HepG2 (cell line): ENCODE results near the gene TPRKB. TPM values are rescaled to one million over a fixed set of nuclear protein-coding genes. Genes with fewer than 3 reads are reported as not detected.

ENCODE experiments used
- ARNT ChIP-seq: fragments of 450-650 bp; IDR thresholded peaks from 2 replicates; pipeline ENCODE4 v1.6.1; 2017
- ELF1 ChIP-seq: sonication (generic); formaldehyde crosslinking; IDR thresholded peaks from 2 replicates; pipeline ENCODE4 v1.4.0; 2020; ENCODE audit warnings: missing genetic modification reagents
- FOXA1 ChIP-seq, 2 experiments: fragments of 450-650 bp in 1 of 2; sonication (generic) in 1 of 2; formaldehyde crosslinking in 1 of 2; IDR thresholded peaks; 2 replicates each; pipeline versions ENCODE4 v1.4.0 to v1.6.1; 2016 to 2020; ENCODE audit warnings: missing genetic modification reagents in 1 of 2
- KDM6A ChIP-seq: IDR thresholded peaks from 2 replicates; pipeline ENCODE4 v1.6.1; 2016; ENCODE audit warnings: low read depth
- PCBP1 ChIP-seq: fragments of 200-400 bp; formaldehyde crosslinking; IDR thresholded peaks from 2 replicates; pipeline ENCODE4 v1.6.1; 2017; ENCODE audit warnings: mild to moderate bottlenecking, low read depth, low read length, borderline replicate concordance
- SRSF9 ChIP-seq: fragments of 200-400 bp; formaldehyde crosslinking; IDR thresholded peaks from 2 replicates; pipeline ENCODE4 v1.6.1; 2018; ENCODE audit warnings: borderline replicate concordance, mild to moderate bottlenecking, low read depth, low read length; ENCODE audit not compliant: insufficient read depth, poor library complexity, severe bottlenecking
- TCF12 ChIP-seq, 2 experiments: fragments of 450-650 bp in 1 of 2; sonication (generic) in 1 of 2; formaldehyde crosslinking in 1 of 2; IDR thresholded peaks; 2 replicates each; pipeline versions ENCODE4 v1.6.1 to v1.8.0; 2017 to 2022; ENCODE audit warnings: antibody characterized with exemption in 1 of 2, mild to moderate bottlenecking in 1 of 2, missing genetic modification reagents in 1 of 2, moderate library complexity in 1 of 2
- ZIK1 ChIP-seq: sonication (generic); formaldehyde crosslinking; IDR thresholded peaks from 2 replicates; pipeline ENCODE4 v1.5.0; 2020; ENCODE audit warnings: mild to moderate bottlenecking, low read depth, missing genetic modification reagents, borderline replicate concordance
- ZMYM2 ChIP-seq: sonication (generic); formaldehyde crosslinking; IDR thresholded peaks from 2 replicates; pipeline ENCODE4 v1.8.0; 2022; ENCODE audit warnings: mild to moderate bottlenecking, missing genetic modification reagents
- ZNF101 ChIP-seq: sonication (generic); formaldehyde crosslinking; IDR thresholded peaks from 2 replicates; pipeline ENCODE4 v1.4.0; 2020; ENCODE audit warnings: mild to moderate bottlenecking, low read depth, missing genetic modification reagents, borderline replicate concordance
- ZNF337 ChIP-seq: sonication (generic); formaldehyde crosslinking; IDR thresholded peaks from 2 replicates; pipeline ENCODE4 v1.5.1; 2020; ENCODE audit warnings: missing genetic modification reagents, low read depth, mild to moderate bottlenecking, borderline replicate concordance
- polyA plus RNA-seq, 8 experiments: library from polyadenylated mRNA; depleted of rRNA in 3 of 8; stranded (reverse) in 7 of 8; unstranded in 1 of 8; fragments of >200 nt; fragmentation: Illumina TruSeq in 4 of 8; extraction: Trizol in 4 of 8; gene quantifications; 2 replicates each; pipeline versions ENCODE4 v1.2.1 to v1.2.3, GENCODE V29; 2011 to 2016; ENCODE audit warnings: low read depth in 4 of 8, missing spikeins in 1 of 8, mixed read lengths in 1 of 8; ENCODE audit not compliant: insufficient read depth in 1 of 8
- total RNA-seq, 5 experiments: library from RNA; depleted of rRNA; stranded (reverse); fragments of >200 nt; fragmentation: Illumina TruSeq; extraction: Trizol; gene quantifications; 2 replicates each; pipeline ENCODE4 v1.2.3, GENCODE V29; 2016; ENCODE audit warnings: low read depth in 1 of 5
- TF ChIP-seq, protein P1 (sequence below): sonication (generic); formaldehyde crosslinking; IDR thresholded peaks from 2 replicates; pipeline ENCODE4 v1.5.0; 2020; ENCODE audit warnings: missing genetic modification reagents
- TF ChIP-seq, protein P2 (sequence below): sonication (generic); formaldehyde crosslinking; IDR thresholded peaks from 2 replicates; pipeline ENCODE4 v1.9.0; 2022; ENCODE audit warnings: low read depth, missing genetic modification reagents
- TF ChIP-seq, protein P3 (sequence below): sonication (generic); formaldehyde crosslinking; IDR thresholded peaks from 2 replicates; pipeline ENCODE4 v1.5.0; 2020; ENCODE audit warnings: mild to moderate bottlenecking, missing genetic modification reagents
- TF ChIP-seq, protein P4 (sequence below): fragments of 450-650 bp; IDR thresholded peaks from 2 replicates; pipeline ENCODE4 v1.6.1; 2016
- TF ChIP-seq, protein P5 (sequence below): sonication (generic); formaldehyde crosslinking; IDR thresholded peaks from 2 replicates; pipeline ENCODE4 v1.4.0; 2020; ENCODE audit warnings: missing genetic modification reagents, mild to moderate bottlenecking, borderline replicate concordance

TPRKB gene
- total and polyA plus RNA-seq, 2 of the 13 experiments (the other 11 are each of a cell fraction or from before 2014, with no cell fraction given) = 32.0 to 58.0 TPM

DNA sequence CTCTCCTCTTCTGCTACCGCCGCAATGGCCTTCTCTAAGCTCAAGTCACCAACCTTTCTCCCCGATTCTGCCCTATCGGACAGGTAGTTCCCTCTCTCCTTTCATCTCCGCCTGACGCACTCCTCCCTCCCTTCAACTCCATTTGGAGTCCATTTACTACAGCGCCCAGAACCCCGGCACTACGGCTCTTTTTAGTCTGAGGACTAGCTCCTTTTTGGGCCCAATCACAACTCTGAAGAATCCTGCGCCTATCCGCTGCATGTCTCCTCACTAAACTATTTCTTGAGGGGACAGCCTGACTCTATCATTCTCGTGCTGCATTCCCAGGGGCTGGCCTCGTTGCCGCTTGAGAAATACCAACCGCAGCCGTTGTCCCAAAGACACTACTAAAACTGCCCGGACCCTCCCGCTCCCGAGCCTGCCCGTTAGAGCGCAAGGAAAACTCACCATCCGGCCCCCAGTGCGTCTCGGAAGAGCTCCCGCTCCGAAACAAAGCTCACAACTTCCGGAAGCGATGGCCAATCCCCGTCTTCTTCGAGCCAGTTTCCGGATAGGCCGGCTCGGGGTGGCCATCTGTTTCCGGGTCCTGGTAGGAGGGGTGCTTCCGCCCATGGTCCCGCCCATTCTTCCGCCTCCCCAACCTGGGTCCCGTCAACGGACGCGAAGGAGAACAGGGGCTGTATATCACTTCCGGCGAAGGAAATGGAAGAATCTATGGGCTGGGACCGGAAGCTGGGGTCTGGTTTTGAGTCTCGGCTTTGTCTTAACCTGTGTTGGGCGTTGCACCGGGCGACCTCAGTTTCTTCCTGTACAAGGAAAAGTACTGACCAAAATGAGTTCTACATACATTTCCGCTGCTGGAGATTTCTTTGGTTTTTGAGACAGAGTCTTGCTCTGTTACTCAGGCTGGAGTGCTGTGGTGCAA, at the start of gene TPRKB (continued):
- no peak for TF ChIP-seq KDM6A (CRISPR knock-in tag)
- TF ChIP-seq, protein P1, sequence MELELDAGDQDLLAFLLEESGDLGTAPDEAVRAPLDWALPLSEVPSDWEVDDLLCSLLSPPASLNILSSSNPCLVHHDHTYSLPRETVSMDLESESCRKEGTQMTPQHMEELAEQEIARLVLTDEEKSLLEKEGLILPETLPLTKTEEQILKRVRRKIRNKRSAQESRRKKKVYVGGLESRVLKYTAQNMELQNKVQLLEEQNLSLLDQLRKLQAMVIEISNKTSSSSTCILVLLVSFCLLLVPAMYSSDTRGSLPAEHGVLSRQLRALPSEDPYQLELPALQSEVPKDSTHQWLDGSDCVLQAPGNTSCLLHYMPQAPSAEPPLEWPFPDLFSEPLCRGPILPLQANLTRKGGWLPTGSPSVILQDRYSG (CRISPR knock-in tag) = no peak
- TF ChIP-seq SRSF9 = no peak
- TF ChIP-seq, protein P2, sequence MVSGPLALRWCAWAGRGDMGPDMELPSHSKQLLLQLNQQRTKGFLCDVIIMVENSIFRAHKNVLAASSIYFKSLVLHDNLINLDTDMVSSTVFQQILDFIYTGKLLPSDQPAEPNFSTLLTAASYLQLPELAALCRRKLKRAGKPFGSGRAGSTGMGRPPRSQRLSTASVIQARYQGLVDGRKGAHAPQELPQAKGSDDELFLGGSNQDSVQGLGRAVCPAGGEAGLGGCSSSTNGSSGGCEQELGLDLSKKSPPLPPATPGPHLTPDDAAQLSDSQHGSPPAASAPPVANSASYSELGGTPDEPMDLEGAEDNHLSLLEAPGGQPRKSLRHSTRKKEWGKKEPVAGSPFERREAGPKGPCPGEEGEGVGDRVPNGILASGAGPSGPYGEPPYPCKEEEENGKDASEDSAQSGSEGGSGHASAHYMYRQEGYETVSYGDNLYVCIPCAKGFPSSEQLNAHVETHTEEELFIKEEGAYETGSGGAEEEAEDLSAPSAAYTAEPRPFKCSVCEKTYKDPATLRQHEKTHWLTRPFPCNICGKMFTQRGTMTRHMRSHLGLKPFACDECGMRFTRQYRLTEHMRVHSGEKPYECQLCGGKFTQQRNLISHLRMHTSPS (CRISPR knock-in tag) = no peak
- TF ChIP-seq PCBP1 = peak; percentile 89; the same call in 1 of the 2 replicates
- TF ChIP-seq TCF12 (IDR thresholded peaks at IDR 0.05) = no peak
- TF ChIP-seq TCF12 (CRISPR knock-in tag; IDR thresholded peaks at IDR 0.05) = no peak
- no peak for TF ChIP-seq FOXA1 (IDR thresholded peaks at IDR 0.05)
- TF ChIP-seq FOXA1 (CRISPR knock-in tag; IDR thresholded peaks at IDR 0.05) = no peak
- TF ChIP-seq ZNF101 (CRISPR knock-in tag) = peak; percentile 86; the same call in 1 of the 2 replicates
- TF ChIP-seq, protein P3, sequence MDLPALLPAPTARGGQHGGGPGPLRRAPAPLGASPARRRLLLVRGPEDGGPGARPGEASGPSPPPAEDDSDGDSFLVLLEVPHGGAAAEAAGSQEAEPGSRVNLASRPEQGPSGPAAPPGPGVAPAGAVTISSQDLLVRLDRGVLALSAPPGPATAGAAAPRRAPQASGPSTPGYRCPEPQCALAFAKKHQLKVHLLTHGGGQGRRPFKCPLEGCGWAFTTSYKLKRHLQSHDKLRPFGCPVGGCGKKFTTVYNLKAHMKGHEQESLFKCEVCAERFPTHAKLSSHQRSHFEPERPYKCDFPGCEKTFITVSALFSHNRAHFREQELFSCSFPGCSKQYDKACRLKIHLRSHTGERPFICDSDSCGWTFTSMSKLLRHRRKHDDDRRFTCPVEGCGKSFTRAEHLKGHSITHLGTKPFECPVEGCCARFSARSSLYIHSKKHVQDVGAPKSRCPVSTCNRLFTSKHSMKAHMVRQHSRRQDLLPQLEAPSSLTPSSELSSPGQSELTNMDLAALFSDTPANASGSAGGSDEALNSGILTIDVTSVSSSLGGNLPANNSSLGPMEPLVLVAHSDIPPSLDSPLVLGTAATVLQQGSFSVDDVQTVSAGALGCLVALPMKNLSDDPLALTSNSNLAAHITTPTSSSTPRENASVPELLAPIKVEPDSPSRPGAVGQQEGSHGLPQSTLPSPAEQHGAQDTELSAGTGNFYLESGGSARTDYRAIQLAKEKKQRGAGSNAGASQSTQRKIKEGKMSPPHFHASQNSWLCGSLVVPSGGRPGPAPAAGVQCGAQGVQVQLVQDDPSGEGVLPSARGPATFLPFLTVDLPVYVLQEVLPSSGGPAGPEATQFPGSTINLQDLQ (CRISPR knock-in tag) = peak; percentile 94
- TF ChIP-seq ARNT = no peak
- TF ChIP-seq ELF1 (CRISPR knock-in tag) = peak; percentile 99
- TF ChIP-seq ZIK1 = no peak
- peak; percentile 82; the same call in 1 of the 2 replicates for TF ChIP-seq ZMYM2 (CRISPR knock-in tag)
- TF ChIP-seq, protein P4, sequence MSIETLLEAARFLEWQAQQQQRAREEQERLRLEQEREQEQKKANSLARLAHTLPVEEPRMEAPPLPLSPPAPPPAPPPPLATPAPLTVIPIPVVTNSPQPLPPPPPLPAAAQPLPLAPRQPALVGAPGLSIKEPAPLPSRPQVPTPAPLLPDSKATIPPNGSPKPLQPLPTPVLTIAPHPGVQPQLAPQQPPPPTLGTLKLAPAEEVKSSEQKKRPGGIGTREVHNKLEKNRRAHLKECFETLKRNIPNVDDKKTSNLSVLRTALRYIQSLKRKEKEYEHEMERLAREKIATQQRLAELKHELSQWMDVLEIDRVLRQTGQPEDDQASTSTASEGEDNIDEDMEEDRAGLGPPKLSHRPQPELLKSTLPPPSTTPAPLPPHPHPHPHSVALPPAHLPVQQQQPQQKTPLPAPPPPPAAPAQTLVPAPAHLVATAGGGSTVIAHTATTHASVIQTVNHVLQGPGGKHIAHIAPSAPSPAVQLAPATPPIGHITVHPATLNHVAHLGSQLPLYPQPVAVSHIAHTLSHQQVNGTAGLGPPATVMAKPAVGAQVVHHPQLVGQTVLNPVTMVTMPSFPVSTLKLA = peak; percentile 38; the same call in 1 of the 2 replicates
- peak; percentile 44; the same call in 1 of the 2 replicates for TF ChIP-seq ZNF337 (CRISPR knock-in tag)
- TF ChIP-seq, protein P5, sequence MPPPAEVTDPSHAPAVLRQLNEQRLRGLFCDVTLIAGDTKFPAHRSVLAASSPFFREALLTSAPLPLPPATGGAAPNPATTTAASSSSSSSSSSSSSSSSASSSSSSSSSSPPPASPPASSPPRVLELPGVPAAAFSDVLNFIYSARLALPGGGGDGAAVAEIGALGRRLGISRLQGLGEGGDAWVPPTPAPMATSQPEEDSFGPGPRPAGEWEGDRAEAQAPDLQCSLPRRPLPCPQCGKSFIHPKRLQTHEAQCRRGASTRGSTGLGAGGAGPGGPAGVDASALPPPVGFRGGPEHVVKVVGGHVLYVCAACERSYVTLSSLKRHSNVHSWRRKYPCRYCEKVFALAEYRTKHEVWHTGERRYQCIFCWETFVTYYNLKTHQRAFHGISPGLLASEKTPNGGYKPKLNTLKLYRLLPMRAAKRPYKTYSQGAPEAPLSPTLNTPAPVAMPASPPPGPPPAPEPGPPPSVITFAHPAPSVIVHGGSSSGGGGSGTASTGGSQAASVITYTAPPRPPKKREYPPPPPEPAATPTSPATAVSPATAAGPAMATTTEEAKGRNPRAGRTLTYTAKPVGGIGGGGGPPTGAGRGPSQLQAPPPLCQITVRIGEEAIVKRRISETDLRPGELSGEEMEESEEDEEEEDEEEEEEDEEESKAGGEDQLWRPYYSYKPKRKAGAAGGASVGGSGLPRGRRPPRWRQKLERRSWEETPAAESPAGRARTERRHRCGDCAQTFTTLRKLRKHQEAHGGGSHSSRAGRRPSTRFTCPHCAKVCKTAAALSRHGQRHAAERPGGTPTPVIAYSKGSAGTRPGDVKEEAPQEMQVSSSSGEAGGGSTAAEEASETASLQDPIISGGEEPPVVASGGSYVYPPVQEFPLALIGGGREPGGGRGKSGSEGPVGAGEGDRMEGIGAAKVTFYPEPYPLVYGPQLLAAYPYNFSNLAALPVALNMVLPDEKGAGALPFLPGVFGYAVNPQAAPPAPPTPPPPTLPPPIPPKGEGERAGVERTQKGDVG (CRISPR knock-in tag) = peak; percentile 71; the same call in 1 of the 2 replicates
